Nephron (organoid): ENCODE results near the gene LMX1A.

Experiments used
- H3K27ac Mint-ChIP-seq, 3 experiments: 2 replicates each; pipeline ENCODE4 v1.8.0; 2020; ENCODE audit warnings: mixed read lengths in 3 of 3, mild to moderate bottlenecking in 2 of 3, moderate library complexity in 1 of 3
- H3K27me3 Mint-ChIP-seq: 2 replicates; pipeline ENCODE4 v1.8.0; 2021; ENCODE audit warnings: low read depth, mild to moderate bottlenecking, moderate library complexity, mixed read lengths
- H3K36me3 Mint-ChIP-seq: 2 replicates; pipeline ENCODE4 v1.8.0; 2020; ENCODE audit warnings: low read depth, mixed read lengths
- H3K4me1 Mint-ChIP-seq: 2 replicates; pipeline ENCODE4 v1.8.0; 2020; ENCODE audit warnings: mixed read lengths
- H3K4me3 Mint-ChIP-seq, 3 experiments: 2 replicates each; pipeline ENCODE4 v1.8.0; 2020; ENCODE audit warnings: mild to moderate bottlenecking in 3 of 3, mixed read lengths in 3 of 3, moderate library complexity in 2 of 3
- H3K9me3 Mint-ChIP-seq: 2 replicates; pipeline ENCODE4 v1.8.0; 2020; ENCODE audit warnings: mixed read lengths
- CTCF ChIP-seq, 3 experiments: fragments of 200-600 bp; sonication (generic); IDR thresholded peaks; one replicate each; pipeline ENCODE4 v1.5.0; 2021; ENCODE audit warnings: antibody characterized with exemption in 3 of 3; ENCODE audit not compliant: unreplicated experiment in 3 of 3

The LMX1A gene

GRCh38 chr1:165152109-165152508 is 204.4 kb downstream of the LMX1A start:
- Mint-ChIP-seq H3K27ac (no peak overlapping the region), H3K9me3 (no peaks in the 10 kb centered on the region), H3K36me3 (no peaks in the 10 kb centered on the region), H3K4me3 (no peak overlapping the region), H3K27me3 (peaks cover 20% of the 10 kb centered on the region), H3K4me1 (peaks cover 14% of the 10 kb centered on the region)
- no peak for TF ChIP-seq CTCF (IDR thresholded peaks at IDR 0.05; ENCODE audit: unreplicated experiment in 3 of 3)
